PC-3 (cell line): ENCODE results near the gene TUBA3D.
"Not testable (repeated sequence)": the region's sequence is repeated elsewhere in the genome, so short reads cannot be mapped to it uniquely, and the experiment has no call there.

Source experiments
- CTCF ChIP-seq: fragments of 300-600 bp; sonication (generic); conservative IDR thresholded peaks from 2 replicates; pipeline ENCODE4 v1.5.1; 2017; ENCODE audit warnings: antibody characterized with exemption, low read depth, mild to moderate bottlenecking, low read length
- EZH2 ChIP-seq: fragments of 300-600 bp; sonication (generic); IDR thresholded peaks from one replicate; pipeline ENCODE4 v1.6.1; 2017; ENCODE audit warnings: antibody characterized with exemption, mild to moderate bottlenecking, low read length; ENCODE audit not compliant: unreplicated experiment

- not testable (repeated sequence) for TF ChIP-seq CTCF, EZH2
These were observed 53.3 kb downstream of the TUBA3D start for GRCh38 chr2:131528981-131529863.
